NCI-H446 (cell line): Measurements from ENCODE around the gene CCDC89.

Experiments
- DNase-seq, 2 experiments: peaks; one replicate each; lab custom pipeline; 2025; lab: John Stamatoyannopoulos, UW

CCDC89 gene

GRCh38 chr11:85685820-85686459, at the start of gene CCDC89:
Gene CCDC89, minus strand, starts transcription at chr11:85686195. Its CDS starts 65 bp downstream, at chr11:85686130.
- peak; percentile 46 to 84 for DNase-seq

- DNase-seq: no peak
Measured at GRCh38 chr11:85732965-85733364, 47.0 kb upstream of the CCDC89 start.

- DNase-seq: no peak
Measured at GRCh38 chr11:85726381-85726780, 40.4 kb upstream of the CCDC89 start.

- no peak for DNase-seq
Measured at GRCh38 chr11:85725510-85726258, 39.7 kb upstream of the CCDC89 start.

GRCh38 chr11:85724748-85725465, 38.9 kb upstream of the CCDC89 start:
- DNase-seq: no peak

- no peak for DNase-seq
Measured at GRCh38 chr11:85723088-85723487, 37.1 kb upstream of the CCDC89 start.

GRCh38 chr11:85721191-85721590, 35.2 kb upstream of the CCDC89 start:
- DNase-seq: no peak

GRCh38 chr11:85718991-85719807, 33.2 kb upstream of the CCDC89 start:
- peak in 1 of 2 experiments; percentile 64 for DNase-seq

GRCh38 chr11:85718126-85718943, 32.3 kb upstream of the CCDC89 start:
- no peak for DNase-seq

GRCh38 chr11:85717429-85717828, 31.4 kb upstream of the CCDC89 start:
- no peak for DNase-seq

- DNase-seq: no peak
Measured at GRCh38 chr11:85712953-85713352, 27.0 kb upstream of the CCDC89 start.

GRCh38 chr11:85710917-85711316, 24.9 kb upstream of the CCDC89 start:
- DNase-seq: no peak

GRCh38 chr11:85709941-85710702, 24.1 kb upstream of the CCDC89 start:
- DNase-seq: no peak

- no peak for DNase-seq
Measured at GRCh38 chr11:85705800-85706199, 19.8 kb upstream of the CCDC89 start.

- DNase-seq: no peak
Measured at GRCh38 chr11:85704967-85705366, 19.0 kb upstream of the CCDC89 start.

GRCh38 chr11:85699957-85700741, 14.2 kb upstream of the CCDC89 start:
- no peak for DNase-seq

GRCh38 chr11:85698195-85698594, 12.2 kb upstream of the CCDC89 start:
- DNase-seq: no peak

- no peak for DNase-seq
Measured at GRCh38 chr11:85697747-85698146, 11.8 kb upstream of the CCDC89 start.

GRCh38 chr11:85695546-85695945, 9.6 kb upstream of the CCDC89 start:
- DNase-seq: no peak
